ENCODE measurements around the gene MYG1. TPM values are rescaled to one million over a fixed set of nuclear protein-coding genes. Genes with fewer than 3 reads are reported as not detected.
A peak's percentile ranks its signal among the peaks of the same experiment; 100 is the strongest.

Gene MYG1
- total and polyA plus RNA-seq, 2 of the 13 experiments (the other 11 are each of a cell fraction or from before 2014, with no cell fraction given) = 38.6 to 58.0 TPM

- peak; percentile 76 for TF ChIP-seq KDM5A (IDR thresholded peaks at IDR 0.05; ENCODE audit: borderline replicate concordance, low read length)
- peak; percentile 52; the same call in 1 of the 2 replicates for TF ChIP-seq POLR2AphosphoS5 (IDR thresholded peaks at IDR 0.05; ENCODE audit: low read depth, low read length)
- no peak for TF ChIP-seq TBL1XR1 (IDR thresholded peaks at IDR 0.05; ENCODE audit: borderline replicate concordance, low read length, partially characterized antibody)
- no peak for TF ChIP-seq SIX4 (CRISPR knock-in tag; IDR thresholded peaks at IDR 0.05)
- no peak for TF ChIP-seq ZNF296 (CRISPR knock-in tag; conservative IDR thresholded peaks at IDR 0.05)
- TF ChIP-seq MAFG (CRISPR knock-in tag; IDR thresholded peaks at IDR 0.05) = no peak
- TF ChIP-seq NAIF1 (CRISPR knock-in tag; IDR thresholded peaks at IDR 0.05; ENCODE audit: borderline replicate concordance) = no peak
- peak; percentile 87 for TF ChIP-seq ZSCAN21 (CRISPR knock-in tag; IDR thresholded peaks at IDR 0.05; ENCODE audit: borderline replicate concordance)
- TF ChIP-seq TARDBP (CRISPR knock-in tag; IDR thresholded peaks at IDR 0.05) = no peak
- TF ChIP-seq FOSL2 (CRISPR knock-in tag; IDR thresholded peaks at IDR 0.05) = peak; percentile 33; the same call in 1 of the 2 replicates
- TF ChIP-seq NFE2L2 (IDR thresholded peaks at IDR 0.05; ENCODE audit: low read length) = no peak
- TF ChIP-seq GATA4 (IDR thresholded peaks at IDR 0.05; ENCODE audit: borderline replicate concordance, low read depth) = no peak
- TF ChIP-seq MLXIP (CRISPR knock-in tag; IDR thresholded peaks at IDR 0.05; ENCODE audit: borderline replicate concordance) = no peak
- no peak for TF ChIP-seq ZNF30 (CRISPR knock-in tag; IDR thresholded peaks at IDR 0.05)
- no peak for TF ChIP-seq AHR (CRISPR knock-in tag; IDR thresholded peaks at IDR 0.05)
- TF ChIP-seq KLF9 (CRISPR knock-in tag; IDR thresholded peaks at IDR 0.05; ENCODE audit: low read depth) = no peak
- TF ChIP-seq ZNF883 (CRISPR knock-in tag; IDR thresholded peaks at IDR 0.05; ENCODE audit: not compliant biosample characterization) = peak; percentile 59
- no peak for TF ChIP-seq SP4 (CRISPR knock-in tag; IDR thresholded peaks at IDR 0.05)
- peak; percentile 73; the same call in 1 of the 2 replicates for TF ChIP-seq ZNF766 (CRISPR knock-in tag; IDR thresholded peaks at IDR 0.05; ENCODE audit: borderline replicate concordance)
- no peak for TF ChIP-seq SMC3 (IDR thresholded peaks at IDR 0.05; ENCODE audit: low read length)
- no peak for TF ChIP-seq RFX1 (IDR thresholded peaks at IDR 0.05)
- no peak for TF ChIP-seq TOE1 (CRISPR knock-in tag; IDR thresholded peaks at IDR 0.05)
- TF ChIP-seq MXI1 (IDR thresholded peaks at IDR 0.05; ENCODE audit: borderline replicate concordance, low read depth, low read length) = peak; percentile 29; the same call in 1 of the 3 replicates
- TF ChIP-seq MTA3 (CRISPR knock-in tag; IDR thresholded peaks at IDR 0.05) = no peak
- TF ChIP-seq HCFC1 (IDR thresholded peaks at IDR 0.05; ENCODE audit: low read depth, low read length) = no peak
- TF ChIP-seq RARA (CRISPR knock-in tag; IDR thresholded peaks at IDR 0.05) = peak; percentile 25; the same call in 1 of the 2 replicates
- no peak for TF ChIP-seq ZNF740 (CRISPR knock-in tag; IDR thresholded peaks at IDR 0.05)
- no peak for TF ChIP-seq POLR2AphosphoS2 (IDR thresholded peaks at IDR 0.05; ENCODE audit: low read depth, low read length)
- no peak for TF ChIP-seq ZNF382 (CRISPR knock-in tag; IDR thresholded peaks at IDR 0.05; ENCODE audit: borderline replicate concordance)
- 0 out of 2 replicates have a peak, but pooled peaks have one; percentile 35 for TF ChIP-seq ZSCAN20 (CRISPR knock-in tag; IDR thresholded peaks at IDR 0.05; ENCODE audit: borderline replicate concordance)
- no peak for TF ChIP-seq ZNF775 (CRISPR knock-in tag; IDR thresholded peaks at IDR 0.05; ENCODE audit: borderline replicate concordance)
These were observed 47.8 kb upstream of the MYG1 start (continued) for GRCh38 chr12:53251477-53252348.

Measured in HepG2 (cell line).